B cell (primary cell): ENCODE measurements around the gene CCNA1. TPM values are rescaled to one million over a fixed set of nuclear protein-coding genes. Genes with fewer than 3 reads are reported as not detected.
A peak's percentile ranks its signal among the peaks of the same experiment; 100 is the strongest.

Experiments
- ATAC-seq: fragments of 200-7000 bp; cut with Tn5 transposase; one replicate; pipeline ENCODE4 v1.10.0; 2021; ENCODE audit warnings: low read depth, mild to moderate bottlenecking, moderate number of reproducible peaks, moderate library complexity
- CTCF ChIA-PET: fragments of 350-600 bp; sonication (Branson Sonifier 250); formaldehyde crosslinking; loops from one replicate; lab custom pipeline; 2021; ENCODE audit warnings: antibody characterized with exemption, inconsistent platforms; lab: Charles Lee
- POLR2A ChIA-PET: fragments of 350-600 bp; sonication (Branson Sonifier 250); formaldehyde crosslinking; loops from one replicate; lab custom pipeline; 2021; ENCODE audit warnings: antibody characterized with exemption; lab: Charles Lee
- DNase-seq: peaks from one replicate; pipeline ENCODE4 v3.0.0; 2013
- H2AFZ ChIP-seq: 2 replicates; pipeline ENCODE4 v1.6.1; 2012; ENCODE audit warnings: mild to moderate bottlenecking, low read depth, low read length; ENCODE audit not compliant: insufficient read depth, poor library complexity, severe bottlenecking
- H3K27ac ChIP-seq, 2 donors: 1 replicate in 1 of 2; 2 replicates in 1 of 2; pipeline ENCODE4 v1.5.1; 2012 to 2013; ENCODE audit warnings: low read length in 2 of 2, mild to moderate bottlenecking in 2 of 2, moderate library complexity in 1 of 2
- H3K27me3 ChIP-seq, 4 experiments: fragments of 200-600 bp in 1 of 4; sonication (generic) in 1 of 4; replicated peaks in 1 of 4; 1 replicate in 2 of 4; 2 replicates in 2 of 4; pipeline versions ENCODE4 v1.6.1 to v1.7.0; 2013 to 2016; ENCODE audit warnings: low read length in 3 of 4, mild to moderate bottlenecking in 2 of 4, mixed read lengths in 1 of 4, moderate library complexity in 1 of 4; ENCODE audit not compliant: insufficient read depth in 4 of 4, control insufficient read depth in 3 of 4; ENCODE audit errors: control extremely low read depth in 1 of 4
- H3K36me3 ChIP-seq, 2 experiments: replicated peaks in 1 of 2; 1 replicate in 1 of 2; 2 replicates in 1 of 2; pipeline versions ENCODE4 v1.6.1 to v1.7.1; 2013; ENCODE audit warnings: low read length in 1 of 2; ENCODE audit not compliant: insufficient read depth in 2 of 2, control insufficient read depth in 1 of 2; ENCODE audit errors: control extremely low read depth in 1 of 2, extremely low read depth in 1 of 2
- H3K4me1 ChIP-seq, 2 donors: fragments of 200-600 bp in 1 of 2; sonication (generic) in 1 of 2; 1 replicate in 1 of 2; 2 replicates in 1 of 2; pipeline versions ENCODE4 v1.5.1 to v1.6.1; 2013 to 2017; ENCODE audit warnings: low read length in 2 of 2; ENCODE audit not compliant: control insufficient read depth in 2 of 2, insufficient read depth in 2 of 2
- H3K4me2 ChIP-seq: replicated peaks from 2 replicates; pipeline ENCODE3; 2012; ENCODE audit warnings: mild to moderate bottlenecking, low read depth, low read length; ENCODE audit not compliant: poor library complexity, severe bottlenecking
- H3K4me3 ChIP-seq, 5 experiments: fragments of 200-600 bp in 1 of 5; sonication (generic) in 1 of 5; 1 replicate in 3 of 5; 2 replicates in 2 of 5; pipeline versions ENCODE4 v1.5.1 to v1.7.0; 2011 to 2016; ENCODE audit warnings: low read length in 4 of 5, mild to moderate bottlenecking in 4 of 5, low read depth in 2 of 5, control low read depth in 1 of 5, moderate library complexity in 1 of 5; ENCODE audit not compliant: insufficient read depth in 1 of 5; ENCODE audit errors: control extremely low read depth in 1 of 5, extremely low read depth in 1 of 5
- H3K79me2 ChIP-seq: fragments of 200-600 bp; sonication (generic); one replicate; pipeline ENCODE4 v1.6.0; 2016; ENCODE audit warnings: low read length; ENCODE audit not compliant: control insufficient read depth, insufficient read depth
- H3K9ac ChIP-seq: fragments of 200-600 bp; sonication (generic); 2 replicates; pipeline ENCODE4 v1.6.1; 2017; ENCODE audit warnings: mild to moderate bottlenecking, low read length, moderate library complexity
- H3K9me3 ChIP-seq, 3 donors: one replicate each; pipeline versions ENCODE4 v1.6.1 to v1.7.1; 2013; ENCODE audit warnings: low read length in 2 of 3; ENCODE audit not compliant: control insufficient read depth in 2 of 3, insufficient read depth in 1 of 3; ENCODE audit errors: control extremely low read depth in 1 of 3
- H4K20me1 ChIP-seq: 2 replicates; pipeline ENCODE4 v1.6.0; 2012; ENCODE audit warnings: mild to moderate bottlenecking, low read length; ENCODE audit not compliant: insufficient read depth, control insufficient read depth, poor library complexity, severe bottlenecking
- H3K27ac Mint-ChIP-seq: one replicate; pipeline ENCODE4 v1.8.0; 2021; ENCODE audit warnings: mixed read lengths
- H3K27me3 Mint-ChIP-seq: one replicate; pipeline ENCODE4 v1.8.0; 2021; ENCODE audit warnings: mixed read lengths
- H3K4me1 Mint-ChIP-seq: one replicate; pipeline ENCODE4 v1.8.0; 2021; ENCODE audit warnings: mixed read lengths
- H3K4me3 Mint-ChIP-seq: one replicate; pipeline ENCODE4 v1.8.0; 2021; ENCODE audit warnings: mixed read lengths
- H3K9me3 Mint-ChIP-seq: one replicate; pipeline ENCODE4 v1.8.0; 2022; ENCODE audit warnings: mixed read lengths; ENCODE audit not compliant: insufficient read depth
- EZH2 ChIP-seq: IDR thresholded peaks from 2 replicates; pipeline ENCODE4 v1.6.1; 2012; ENCODE audit warnings: borderline replicate concordance, low read depth, mild to moderate bottlenecking, moderate library complexity, low read length; ENCODE audit not compliant: insufficient read depth, poor library complexity, severe bottlenecking
- WGBS: methylation state at CpG from one replicate; pipeline ENCODE4 v1.1.5; 2013; ENCODE audit warnings: missing lambda C conversion rate; ENCODE audit not compliant: insufficient coverage; 5-methylcytosine and 5-hydroxymethylcytosine counted together
- intact Hi-C: fragments of 100-400 bp; cut with micrococcal nuclease; formaldehyde crosslinking; loops from one replicate; pipeline ENCODE4 v1.10.0; 2022
- polyA plus RNA-seq: library from polyadenylated mRNA; depleted of rRNA; stranded (reverse); fragments of >200 nt; gene quantifications from 2 replicates; pipeline ENCODE4 v1.2.3, GENCODE V29; 2012
- total RNA-seq, 2 donors: library from RNA; stranded (reverse); fragments of 120-200 nt in 1 of 2; gene quantifications; 1 replicate in 1 of 2; 2 replicates in 1 of 2; pipeline versions ENCODE4 v1.2.3 to v1.2.4, GENCODE V29; 2013 to 2022
- TF ChIP-seq, protein P1 (sequence below): fragments of 200-600 bp; IDR thresholded peaks from one replicate; pipeline ENCODE4 v1.8.0; 2022; ENCODE audit warnings: antibody characterized with exemption, mild to moderate bottlenecking

The CCNA1 gene
- total and polyA plus RNA-seq, 2 donors (not counting 1 experiment from before 2014, with no cell fraction given), result 0.15 to 0.69 TPM

GRCh38 chr13:36418022-36418805, 14.1 kb upstream of the CCNA1 start:
- Histone ChIP-seq H3K4me1 (peaks cover 7 to 21% of the 10 kb centered on the region in 2 donors), H3K4me2 (no peak overlapping the region), H3K79me2 (no peaks in the 10 kb centered on the region), H4K20me1 (no peaks in the 10 kb centered on the region), H3K9me3 (no peaks in the 10 kb centered on the region), H3K27me3 (peaks cover 0 to 7% (median 2%) of the 10 kb centered on the region in 4 experiments), H3K27ac (no peak overlapping the region), H3K4me3 (no peak overlapping the region), H2AFZ (no peak overlapping the region), H3K9ac (no peak overlapping the region), H3K36me3 (no peaks in the 10 kb centered on the region)
- Mint-ChIP-seq H3K4me3 (no peak overlapping the region), H3K27me3 (peaks cover 26% of the 10 kb centered on the region), H3K9me3 (peaks cover 4% of the 10 kb centered on the region), H3K4me1 (peaks cover 20% of the 10 kb centered on the region), H3K27ac (no peak overlapping the region)
- ChIA-PET CTCF (interaction anchor here (0.6 to 5.3 kb wide), 7 partner anchors 27 to 563 kb away, joined by 3 to 47 read pairs (median 7); no protein-coding TSS in a partner anchor), POLR2A (interaction anchor here (0.6 kb wide), 1 partner anchor 582 kb away, joined by 3 read pairs; no protein-coding TSS in a partner anchor)
- ATAC-seq (peak; percentile 33), DNase-seq (no peak)
- intact Hi-C loops, result no loop called here
- 13% methylated on average over 2 of the region's 9 CpGs for WGBS
- TF ChIP-seq, protein P1, sequence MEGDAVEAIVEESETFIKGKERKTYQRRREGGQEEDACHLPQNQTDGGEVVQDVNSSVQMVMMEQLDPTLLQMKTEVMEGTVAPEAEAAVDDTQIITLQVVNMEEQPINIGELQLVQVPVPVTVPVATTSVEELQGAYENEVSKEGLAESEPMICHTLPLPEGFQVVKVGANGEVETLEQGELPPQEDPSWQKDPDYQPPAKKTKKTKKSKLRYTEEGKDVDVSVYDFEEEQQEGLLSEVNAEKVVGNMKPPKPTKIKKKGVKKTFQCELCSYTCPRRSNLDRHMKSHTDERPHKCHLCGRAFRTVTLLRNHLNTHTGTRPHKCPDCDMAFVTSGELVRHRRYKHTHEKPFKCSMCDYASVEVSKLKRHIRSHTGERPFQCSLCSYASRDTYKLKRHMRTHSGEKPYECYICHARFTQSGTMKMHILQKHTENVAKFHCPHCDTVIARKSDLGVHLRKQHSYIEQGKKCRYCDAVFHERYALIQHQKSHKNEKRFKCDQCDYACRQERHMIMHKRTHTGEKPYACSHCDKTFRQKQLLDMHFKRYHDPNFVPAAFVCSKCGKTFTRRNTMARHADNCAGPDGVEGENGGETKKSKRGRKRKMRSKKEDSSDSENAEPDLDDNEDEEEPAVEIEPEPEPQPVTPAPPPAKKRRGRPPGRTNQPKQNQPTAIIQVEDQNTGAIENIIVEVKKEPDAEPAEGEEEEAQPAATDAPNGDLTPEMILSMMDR, result no peak
- TF ChIP-seq EZH2, result no peak

GRCh38 chr13:36420437-36420891, 11.8 kb upstream of the CCNA1 start:
- Mint-ChIP-seq H3K4me1 (peaks cover 6% of the 10 kb centered on the region), H3K27ac (no peak overlapping the region), H3K27me3 (peaks cover 36% of the 10 kb centered on the region), H3K4me3 (no peak overlapping the region), H3K9me3 (peaks cover 3% of the 10 kb centered on the region)
- no peak overlapping the region for H3K4me3 ChIP-seq
- no peaks in the 10 kb centered on the region for H3K79me2 ChIP-seq
- H3K4me1 ChIP-seq, result peaks cover 0 to 9% of the 10 kb centered on the region in 2 donors
- H3K9me3 ChIP-seq, result no peaks in the 10 kb centered on the region
- WGBS, result 59% methylated on average over 4 of the region's 6 CpGs
- H3K9ac ChIP-seq, result no peak overlapping the region
- ChIA-PET POLR2A (no interaction called here), CTCF (interaction anchor here (0.8 to 5.3 kb wide), 9 partner anchors 12 to 648 kb away, joined by 3 to 47 read pairs (median 7); no protein-coding TSS in a partner anchor)
- H3K27me3 ChIP-seq, result peaks cover 0 to 7% (median 2%) of the 10 kb centered on the region in 4 experiments
- no peaks in the 10 kb centered on the region for H3K36me3 ChIP-seq
- no peak for TF ChIP-seq EZH2
- TF ChIP-seq, protein P1, result peak; percentile 97
- H2AFZ ChIP-seq, result no peak overlapping the region
- H3K27ac ChIP-seq, result no peak overlapping the region
- no peaks in the 10 kb centered on the region for H4K20me1 ChIP-seq
- DNase-seq (peak; percentile 76), ATAC-seq (peak; percentile 80)
- H3K4me2 ChIP-seq, result no peak overlapping the region
- intact Hi-C loops, result loop anchor here (2.0 kb wide), 2 partner anchors 74 to 420 kb away; partner anchors contain the start of gene SPART
